ENCODE results near the gene ZCWPW1.

The ZCWPW1 gene

DNA sequence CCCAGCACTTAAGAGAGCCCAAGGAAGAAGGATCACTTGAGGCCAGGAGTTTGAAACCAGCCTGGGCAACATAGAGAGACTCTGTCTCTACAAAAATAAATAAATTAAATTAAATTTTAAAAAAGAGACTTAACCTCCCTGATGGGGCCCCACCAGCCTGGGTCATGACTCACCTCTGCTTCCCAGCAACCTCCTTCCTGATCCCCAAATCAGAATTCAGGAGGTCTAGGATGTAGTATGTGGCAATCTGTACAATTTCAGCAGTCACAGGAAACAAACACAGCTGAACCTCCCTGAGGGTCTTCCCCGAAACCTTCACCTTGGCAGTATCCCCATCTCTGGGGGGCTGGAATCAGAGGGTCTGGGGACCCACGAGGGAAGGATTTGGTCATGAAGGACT, 17.5 kb upstream of the ZCWPW1 start:
- Histone ChIP-seq H3K14ac (ENCODE audit: low read length) (no peak overlapping the region), H3K9me3 (replicated peaks in 1 of 2; ENCODE audit: control insufficient read depth in 2 of 2, insufficient read depth in 1 of 2, low read depth in 1 of 2, low read length in 2 of 2) (no peaks in the 10 kb centered on the region), H2BK5ac (ENCODE audit: low read length) (no peak overlapping the region), H2BK120ac (ENCODE audit: low read depth, low read length) (no peak overlapping the region), H3K23ac (ENCODE audit: low read depth, low read length, poor library complexity) (no peak overlapping the region), H4K8ac (ENCODE audit: low read depth, low read length) (no peak overlapping the region), H2BK15ac (ENCODE audit: low read length) (no peak overlapping the region), H3K18ac (ENCODE audit: low read length) (no peak overlapping the region), H3K4me2 (ENCODE audit: insufficient read depth, low read length, poor library complexity, severe bottlenecking) (no peak overlapping the region), H3K4me3 (ENCODE audit: low read length in 2 of 2) (no peak overlapping the region), H3K4me1 (ENCODE audit: control insufficient read depth in 2 of 2, insufficient read depth in 1 of 2, low read depth in 1 of 2, low read length in 2 of 2) (peaks cover 8 to 18% of the 10 kb centered on the region in 2 donors), H2BK12ac (ENCODE audit: low read length) (no peak overlapping the region), H3K4ac (ENCODE audit: low read length) (no peak overlapping the region), H3K9ac (ENCODE audit: low read depth, low read length, poor library complexity) (no peak overlapping the region), H3K27me3 (ENCODE audit: control insufficient read depth in 3 of 3, insufficient read depth in 3 of 3, low read depth in 1 of 3, low read length in 3 of 3) (no peaks in the 10 kb centered on the region), H3K79me1 (ENCODE audit: low read depth, low read length) (no peaks in the 10 kb centered on the region), H2AK5ac (ENCODE audit: low read depth, low read length) (peak overlapping the region; percentile 84), H3K36me3 (replicated peaks in 1 of 2; ENCODE audit: control insufficient read depth in 2 of 2, insufficient read depth in 2 of 2, low read length in 2 of 2) (no peaks in the 10 kb centered on the region), H3K27ac (replicated peaks; ENCODE audit: low read length) (no peak overlapping the region), H4K91ac (ENCODE audit: low read depth, low read length, poor library complexity) (no peak overlapping the region), H2AFZ (ENCODE audit: low read length) (peak overlapping the region; percentile 82)
- no CpG with 5 or more reads among the region's 2 CpGs for WGBS, 2 donors (ENCODE audit: extremely low coverage in 2 of 2, insufficient read length in 2 of 2, insufficient replicate concordance in 1 of 2)
- DNase-seq (ENCODE audit: low spot score) = no peak

DNA sequence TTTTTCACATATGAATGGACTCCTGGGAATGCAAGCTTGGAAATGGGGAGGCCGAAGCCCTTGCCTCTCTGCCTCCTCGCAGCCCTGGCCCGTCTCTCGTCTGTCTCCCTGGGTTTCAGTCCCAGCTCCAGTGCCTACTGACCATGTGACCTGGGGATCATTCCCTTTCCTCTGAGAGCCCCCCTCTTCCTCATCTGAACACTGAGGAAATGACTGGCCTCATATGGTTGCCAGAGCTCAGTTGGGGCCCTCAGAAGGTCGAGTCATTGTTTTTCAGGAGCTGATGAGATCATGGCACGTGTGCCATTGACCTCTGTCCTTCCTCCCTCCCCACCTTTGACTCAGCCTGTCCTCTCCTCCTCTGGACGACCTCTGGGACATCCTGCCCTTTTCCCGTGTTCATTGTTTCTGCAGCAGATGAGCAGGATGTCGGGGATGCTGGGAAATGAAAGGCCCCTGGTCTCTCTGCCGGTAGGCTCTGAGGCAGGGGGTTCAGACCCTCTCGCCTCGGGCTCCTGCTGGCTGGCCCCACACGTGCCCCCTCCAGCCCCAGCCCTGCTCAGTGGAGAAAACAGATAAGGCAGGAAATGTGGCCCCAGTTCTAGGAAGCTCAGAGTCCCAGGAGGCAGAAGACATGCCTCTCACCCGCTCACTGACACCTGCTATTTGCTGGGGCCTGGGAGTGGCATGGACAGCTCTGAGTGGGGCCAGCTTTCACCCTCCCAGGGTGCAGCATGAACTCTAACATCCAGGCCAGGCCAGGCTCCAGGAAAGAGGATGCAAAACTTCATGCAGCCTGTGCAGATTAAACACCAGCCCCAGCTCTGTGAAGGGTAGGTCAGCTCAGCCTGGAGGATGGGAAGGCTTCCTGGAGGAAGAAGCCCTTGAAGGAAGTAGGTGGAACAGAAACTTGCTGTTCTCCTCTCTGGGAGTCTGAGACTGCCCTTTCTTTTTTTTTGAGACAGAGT, 16.1 kb upstream of the ZCWPW1 start:
- Histone ChIP-seq H3K18ac (ENCODE audit: low read length) (peak overlapping the region; percentile 87), H3K9me3 (replicated peaks in 1 of 2; ENCODE audit: control insufficient read depth in 2 of 2, insufficient read depth in 1 of 2, low read depth in 1 of 2, low read length in 2 of 2) (no peaks in the 10 kb centered on the region), H2BK12ac (ENCODE audit: low read length) (peak overlapping the region; percentile 78), H3K14ac (ENCODE audit: low read length) (no peak overlapping the region), H3K4me2 (ENCODE audit: insufficient read depth, low read length, poor library complexity, severe bottlenecking) (no peak overlapping the region), H3K23ac (ENCODE audit: low read depth, low read length, poor library complexity) (peak overlapping the region; percentile 52), H2BK5ac (ENCODE audit: low read length) (no peak overlapping the region), H4K91ac (ENCODE audit: low read depth, low read length, poor library complexity) (peak overlapping the region; percentile 12), H3K4me3 (ENCODE audit: low read length in 2 of 2) (peak overlapping the region in 1 of 2 donors; percentile 4), H2AK5ac (ENCODE audit: low read depth, low read length) (peak overlapping the region; percentile 32), H3K27me3 (ENCODE audit: control insufficient read depth in 3 of 3, insufficient read depth in 3 of 3, low read depth in 1 of 3, low read length in 3 of 3) (no peaks in the 10 kb centered on the region), H2BK120ac (ENCODE audit: low read depth, low read length) (no peak overlapping the region), H2AFZ (ENCODE audit: low read length) (peak overlapping the region; percentile 92), H3K4ac (ENCODE audit: low read length) (no peak overlapping the region), H3K27ac (replicated peaks; ENCODE audit: low read length) (no peak overlapping the region), H3K36me3 (replicated peaks in 1 of 2; ENCODE audit: control insufficient read depth in 2 of 2, insufficient read depth in 2 of 2, low read length in 2 of 2) (no peaks in the 10 kb centered on the region), H2BK15ac (ENCODE audit: low read length) (peak overlapping the region; percentile 1), H4K8ac (ENCODE audit: low read depth, low read length) (no peak overlapping the region), H3K79me1 (ENCODE audit: low read depth, low read length) (no peaks in the 10 kb centered on the region), H3K4me1 (ENCODE audit: control insufficient read depth in 2 of 2, insufficient read depth in 1 of 2, low read depth in 1 of 2, low read length in 2 of 2) (peaks cover 5 to 18% of the 10 kb centered on the region in 2 donors), H3K9ac (ENCODE audit: low read depth, low read length, poor library complexity) (no peak overlapping the region)
- no CpG with 5 or more reads among the region's 14 CpGs for WGBS, 2 donors (ENCODE audit: extremely low coverage in 2 of 2, insufficient read length in 2 of 2, insufficient replicate concordance in 1 of 2)
- DNase-seq (ENCODE audit: low spot score) = no peak

GRCh38 chr7:100443096-100443840, 14.8 kb upstream of the ZCWPW1 start:
- Histone ChIP-seq H3K4me3 (ENCODE audit: low read length in 2 of 2) (peak overlapping the region in 1 of 2 donors; percentile 47), H3K9ac (ENCODE audit: low read depth, low read length, poor library complexity) (no peak overlapping the region), H3K9me3 (replicated peaks in 1 of 2; ENCODE audit: control insufficient read depth in 2 of 2, insufficient read depth in 1 of 2, low read depth in 1 of 2, low read length in 2 of 2) (no peaks in the 10 kb centered on the region), H4K8ac (ENCODE audit: low read depth, low read length) (no peak overlapping the region), H2BK12ac (ENCODE audit: low read length) (no peak overlapping the region), H3K14ac (ENCODE audit: low read length) (no peak overlapping the region), H3K23ac (ENCODE audit: low read depth, low read length, poor library complexity) (no peak overlapping the region), H3K27me3 (ENCODE audit: control insufficient read depth in 3 of 3, insufficient read depth in 3 of 3, low read depth in 1 of 3, low read length in 3 of 3) (no peaks in the 10 kb centered on the region), H2BK15ac (ENCODE audit: low read length) (no peak overlapping the region), H3K18ac (ENCODE audit: low read length) (no peak overlapping the region), H4K91ac (ENCODE audit: low read depth, low read length, poor library complexity) (no peak overlapping the region), H3K4me2 (ENCODE audit: insufficient read depth, low read length, poor library complexity, severe bottlenecking) (no peak overlapping the region), H2BK5ac (ENCODE audit: low read length) (no peak overlapping the region), H3K36me3 (replicated peaks in 1 of 2; ENCODE audit: control insufficient read depth in 2 of 2, insufficient read depth in 2 of 2, low read length in 2 of 2) (no peaks in the 10 kb centered on the region), H2AFZ (ENCODE audit: low read length) (peak overlapping the region; percentile 40), H2AK5ac (ENCODE audit: low read depth, low read length) (no peak overlapping the region), H3K4ac (ENCODE audit: low read length) (no peak overlapping the region), H3K27ac (replicated peaks; ENCODE audit: low read length) (no peak overlapping the region), H3K4me1 (ENCODE audit: control insufficient read depth in 2 of 2, insufficient read depth in 1 of 2, low read depth in 1 of 2, low read length in 2 of 2) (peaks cover 5 to 18% of the 10 kb centered on the region in 2 donors), H3K79me1 (ENCODE audit: low read depth, low read length) (no peaks in the 10 kb centered on the region), H2BK120ac (ENCODE audit: low read depth, low read length) (no peak overlapping the region)
- no peak for DNase-seq (ENCODE audit: low spot score)
- no CpG with 5 or more reads among the region's 9 CpGs for WGBS, 2 donors (ENCODE audit: extremely low coverage in 2 of 2, insufficient read length in 2 of 2, insufficient replicate concordance in 1 of 2)

Measured in neuronal stem cell (in vitro differentiated cells).